H1 (cell line): ENCODE results near the gene GALNT9. TPM values are rescaled to one million over a fixed set of nuclear protein-coding genes. Genes with fewer than 3 reads are reported as not detected.

Source experiments
- CTCF ChIA-PET: fragments of 300-600 bp; sonication (Branson Sonifier 250); formaldehyde crosslinking; loops from one replicate; lab custom pipeline; 2021; ENCODE audit not compliant: partially characterized antibody; lab: Charles Lee
- POLR2A ChIA-PET: fragments of 300-600 bp; sonication (Branson Sonifier 250); formaldehyde crosslinking; loops from one replicate; lab custom pipeline; 2021; ENCODE audit warnings: inconsistent platforms; ENCODE audit not compliant: partially characterized antibody; lab: Charles Lee
- DNase-seq, 2 experiments: peaks; one replicate each; pipeline versions ENCODE4 v3.0.0 to v3.0.0-alpha.2; 2010 to 2022; ENCODE audit warnings: low spot score in 2 of 2, low read depth in 1 of 2, mixed read lengths in 1 of 2
- FAIRE-seq: peaks from 2 replicates; lab custom pipeline; 2011; peaks lifted over from hg19 to GRCh38; lab: Jason Lieb, UNC
- H2AFZ ChIP-seq: 2 replicates; pipeline ENCODE4 v1.8.1; 2012; ENCODE audit warnings: low read length, inconsistent platforms
- H2AK5ac ChIP-seq: 2 replicates; pipeline ENCODE4 v1.6.1; 2013; ENCODE audit warnings: low read depth, low read length
- H2BK120ac ChIP-seq: replicated peaks from 2 replicates; pipeline ENCODE3; 2013; ENCODE audit warnings: low read depth, low read length, inconsistent platforms
- H2BK12ac ChIP-seq: 2 replicates; pipeline ENCODE4 v1.6.1; 2013; ENCODE audit warnings: low read depth, low read length
- H2BK15ac ChIP-seq: 2 replicates; pipeline ENCODE4 v1.6.1; 2013; ENCODE audit warnings: low read length
- H2BK20ac ChIP-seq: 2 replicates; pipeline ENCODE4 v1.6.1; 2013; ENCODE audit warnings: low read length
- H2BK5ac ChIP-seq: 2 replicates; pipeline ENCODE4 v1.6.1; 2013; ENCODE audit warnings: low read depth, low read length
- H3K14ac ChIP-seq: 2 replicates; pipeline ENCODE4 v1.6.1; 2013; ENCODE audit warnings: inconsistent platforms; ENCODE audit not compliant: insufficient read length
- H3K18ac ChIP-seq: 2 replicates; pipeline ENCODE4 v1.6.1; 2013; ENCODE audit warnings: low read length; ENCODE audit errors: extremely low read depth
- H3K23ac ChIP-seq: 2 replicates; pipeline ENCODE4 v1.6.1; 2013; ENCODE audit warnings: inconsistent platforms; ENCODE audit not compliant: insufficient read length
- H3K23me2 ChIP-seq: 2 replicates; pipeline ENCODE4 v1.6.1; 2013; ENCODE audit warnings: low read depth, low read length
- H3K27ac ChIP-seq: 2 replicates; pipeline ENCODE4 v1.6.1; 2011; ENCODE audit warnings: low read depth, low read length, inconsistent platforms
- H3K27me3 ChIP-seq, 4 experiments: replicated peaks in 1 of 4; 1 replicate in 1 of 4; 2 replicates in 3 of 4; pipeline versions ENCODE4 v1.6.1 to v1.8.1; 2011 to 2013; ENCODE audit warnings: low read length in 3 of 4, mild to moderate bottlenecking in 3 of 4, inconsistent platforms in 2 of 4, mixed read lengths in 2 of 4, moderate library complexity in 1 of 4; ENCODE audit not compliant: control insufficient read depth in 3 of 4, insufficient read depth in 3 of 4; ENCODE audit errors: extremely low read depth in 1 of 4
- H3K36me3 ChIP-seq, 4 experiments: 2 replicates each; pipeline versions ENCODE4 v1.6.1 to v1.8.1; 2011 to 2013; ENCODE audit warnings: mild to moderate bottlenecking in 4 of 4, low read length in 3 of 4, moderate library complexity in 2 of 4, control low read depth in 1 of 4, inconsistent platforms in 1 of 4; ENCODE audit not compliant: insufficient read depth in 4 of 4, control insufficient read depth in 2 of 4
- H3K4ac ChIP-seq: replicated peaks from 2 replicates; pipeline ENCODE3; 2013; ENCODE audit warnings: low read length, low read depth, mixed read lengths, inconsistent platforms; ENCODE audit not compliant: insufficient read length
- H3K4me1 ChIP-seq, 4 experiments: replicated peaks in 1 of 4; 1 replicate in 1 of 4; 2 replicates in 3 of 4; pipeline versions ENCODE4 v1.6.1 to v1.8.1; 2011 to 2013; ENCODE audit warnings: low read length in 3 of 4, inconsistent platforms in 2 of 4, mixed read lengths in 1 of 4; ENCODE audit not compliant: insufficient read depth in 4 of 4, control insufficient read depth in 3 of 4
- H3K4me2 ChIP-seq, 2 experiments: 2 replicates each; pipeline versions ENCODE4 v1.6.1 to v1.8.1; 2011 to 2013; ENCODE audit warnings: low read depth in 2 of 2, low read length in 2 of 2, control low read depth in 1 of 2, inconsistent platforms in 1 of 2, mild to moderate bottlenecking in 1 of 2; ENCODE audit not compliant: insufficient read depth in 1 of 2
- H3K4me3 ChIP-seq, 4 experiments: fragments of 200-600, 300-600 bp in 1 of 4; sonication (generic), shearing (Covaris generic), sonication (Bioruptor Twin) in 1 of 4; 2 replicates each; pipeline versions ENCODE4 v1.5.1 to v1.8.1; 2011 to 2016; ENCODE audit warnings: low read length in 4 of 4, low read depth in 3 of 4, control low read depth in 2 of 4, inconsistent platforms in 2 of 4, mild to moderate bottlenecking in 2 of 4, mixed read lengths in 1 of 4, moderate library complexity in 1 of 4; ENCODE audit not compliant: insufficient read depth in 2 of 4; ENCODE audit errors: extremely low read depth in 1 of 4
- H3K56ac ChIP-seq: replicated peaks from 2 replicates; pipeline ENCODE3; 2013; ENCODE audit warnings: low read depth, mild to moderate bottlenecking, mixed read lengths, low read length, inconsistent platforms; ENCODE audit not compliant: insufficient read length
- H3K79me1 ChIP-seq: 2 replicates; pipeline ENCODE4 v1.6.1; 2013; ENCODE audit warnings: low read depth, low read length, control low read depth
- H3K79me2 ChIP-seq, 2 experiments: 2 replicates each; pipeline versions ENCODE4 v1.6.1 to v1.8.1; 2012 to 2013; ENCODE audit warnings: low read length in 2 of 2, mild to moderate bottlenecking in 2 of 2, inconsistent platforms in 1 of 2; ENCODE audit not compliant: insufficient read depth in 2 of 2, control insufficient read depth in 1 of 2
- H3K9ac ChIP-seq, 4 experiments: replicated peaks in 1 of 4; 1 replicate in 1 of 4; 2 replicates in 3 of 4; pipeline versions ENCODE4 v1.6.1 to v1.8.1; 2011 to 2013; ENCODE audit warnings: low read depth in 3 of 4, low read length in 3 of 4, control low read depth in 2 of 4, mild to moderate bottlenecking in 2 of 4, moderate library complexity in 2 of 4, inconsistent platforms in 1 of 4; ENCODE audit errors: extremely low read depth in 1 of 4
- H3K9me3 ChIP-seq, 2 experiments: 2 replicates each; pipeline versions ENCODE4 v1.6.1 to v1.8.1; 2012 to 2013; ENCODE audit warnings: mild to moderate bottlenecking in 2 of 2, moderate library complexity in 2 of 2, control low read depth in 1 of 2, inconsistent platforms in 1 of 2, low read depth in 1 of 2, low read length in 1 of 2, mixed read lengths in 1 of 2; ENCODE audit not compliant: insufficient read depth in 2 of 2
- H4K20me1 ChIP-seq, 2 experiments: replicated peaks in 1 of 2; 2 replicates each; pipeline versions ENCODE3 to v1.8.1; 2011 to 2013; ENCODE audit warnings: inconsistent platforms in 2 of 2, low read length in 2 of 2, mild to moderate bottlenecking in 1 of 2; ENCODE audit not compliant: insufficient read depth in 2 of 2, control insufficient read depth in 1 of 2
- H4K5ac ChIP-seq: 2 replicates; pipeline ENCODE4 v1.6.1; 2013; ENCODE audit warnings: low read length, low read depth, mixed read lengths, inconsistent platforms; ENCODE audit not compliant: insufficient read length
- H4K8ac ChIP-seq: 2 replicates; pipeline ENCODE4 v1.8.0; 2013; ENCODE audit warnings: mild to moderate bottlenecking, moderate library complexity, low read length, inconsistent platforms; ENCODE audit not compliant: insufficient read depth; ENCODE audit errors: extremely low read depth
- H4K91ac ChIP-seq: replicated peaks from 2 replicates; pipeline ENCODE3; 2013; ENCODE audit warnings: low read length, mixed read lengths, inconsistent platforms; ENCODE audit not compliant: insufficient read length
- CBX8 ChIP-seq: fragments of 300-800, 300-1000 bp; sonication (generic); IDR thresholded peaks from 2 replicates; pipeline ENCODE4 v1.7.1; 2016; ENCODE audit warnings: low read depth, low read length, borderline replicate concordance
- CHD2 ChIP-seq: IDR thresholded peaks from 2 replicates; pipeline ENCODE4 v1.6.1; 2012; ENCODE audit warnings: low read length, improper control_type of control experiment
- POLR2A ChIP-seq, 2 experiments: IDR thresholded peaks; 1 replicate in 1 of 2; 2 replicates in 1 of 2; pipeline ENCODE4 v1.6.1; 2011; ENCODE audit warnings: low read depth in 2 of 2, low read length in 2 of 2, mild to moderate bottlenecking in 2 of 2; ENCODE audit errors: control extremely low read depth in 1 of 2
- TAF1 ChIP-seq: IDR thresholded peaks from 2 replicates; pipeline ENCODE4 v1.6.1; 2011; ENCODE audit warnings: mild to moderate bottlenecking, low read depth, low read length
- WGBS, 2 experiments: shearing (Covaris generic) in 1 of 2; methylation state at CpG; one replicate each; pipeline versions ENCODE4 v1.1.6 to v1.1.7; 2013 to 2015; ENCODE audit warnings: low lambda C conversion rate in 2 of 2, mixed read lengths in 2 of 2, inconsistent platforms in 1 of 2, low coverage in 1 of 2, missing lambda C conversion rate in 1 of 2; ENCODE audit not compliant: insufficient replicate concordance in 2 of 2, insufficient coverage in 1 of 2, insufficient read length in 1 of 2; ENCODE audit errors: extremely low coverage in 1 of 2, missing lambda C conversion rate in 1 of 2; 5-methylcytosine and 5-hydroxymethylcytosine counted together
- polyA plus RNA-seq, 7 experiments: library from polyadenylated mRNA; depleted of rRNA in 3 of 7; stranded (reverse) in 5 of 7; unstranded in 2 of 7; fragments of >200 nt in 5 of 7; fragments of 200-250 nt in 2 of 7; gene quantifications; 1 replicate in 5 of 7; 2 replicates in 1 of 7; 4 replicates in 1 of 7; pipeline versions ENCODE4 v1.2.1 to v1.2.3, GENCODE V29; 2011 to 2013; ENCODE audit warnings: missing spikeins in 2 of 7, mixed read lengths in 2 of 7
- total RNA-seq: library from RNA; stranded (reverse); fragmentation: NEBNext Ultra II Directional; extraction: Animal tissue kit (Norgen Biotek cat#: 25700); gene quantifications from 2 replicates; pipeline ENCODE4 v1.2.1, GENCODE V29; 2021
- TF ChIP-seq, protein P1 (sequence below): IDR thresholded peaks from 2 replicates; pipeline ENCODE4 v1.6.1; 2012; ENCODE audit warnings: inconsistent platforms

GALNT9 gene
- total and polyA plus RNA-seq, 2 of the 8 experiments (the other 6 are each of a cell fraction or from before 2014, with no cell fraction given) = 2.0 to 3.6 TPM

DNA sequence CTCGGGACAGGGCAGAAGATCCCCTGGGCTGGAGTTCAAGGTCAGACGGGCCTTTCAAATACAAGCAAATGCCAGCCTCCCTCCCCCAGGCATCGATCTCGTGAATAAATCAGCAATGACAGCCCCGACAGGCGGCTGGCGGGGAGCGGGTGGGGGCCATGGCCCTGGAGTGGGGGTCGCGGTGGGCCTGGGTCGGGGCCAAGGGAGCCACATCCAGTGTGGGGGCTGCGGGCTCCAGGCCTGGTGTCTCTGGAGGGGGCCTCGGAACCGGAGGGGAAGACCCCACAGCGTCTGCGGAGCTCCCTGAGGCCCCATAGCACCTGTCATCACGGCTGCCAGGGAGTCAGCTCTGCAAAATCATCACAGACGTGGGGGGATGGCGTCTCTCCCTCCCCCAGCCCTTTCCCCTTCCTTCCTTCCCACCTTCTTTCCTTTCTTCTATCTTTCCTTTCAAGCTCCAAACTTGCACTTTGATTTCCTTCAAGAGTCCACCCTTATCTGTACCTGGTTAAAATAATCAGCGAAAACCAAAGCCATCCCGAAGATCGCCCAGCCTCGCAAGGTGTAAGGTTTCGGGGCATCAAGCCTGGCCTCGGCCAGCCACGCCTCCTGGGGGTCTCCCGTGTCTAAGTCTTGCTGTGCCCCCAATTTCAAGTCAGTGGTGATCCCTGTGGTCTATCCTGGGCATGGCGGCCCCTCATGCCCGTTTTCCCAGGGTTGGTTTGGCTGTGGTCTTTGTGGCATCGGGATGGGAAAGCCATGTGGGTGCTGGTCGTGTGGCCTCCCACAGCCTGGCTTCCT lies 93.1 kb downstream of the GALNT9 start:
- no peak overlapping the region for H2AK5ac ChIP-seq
- WGBS, 2 experiments = 89% methylated on average over 24 of the region's 31 CpGs; no CpG with 5 or more reads in 1 of the 2 experiments
- TF ChIP-seq TAF1 = no peak
- TF ChIP-seq CBX8 = no peak
- TF ChIP-seq, protein P1, sequence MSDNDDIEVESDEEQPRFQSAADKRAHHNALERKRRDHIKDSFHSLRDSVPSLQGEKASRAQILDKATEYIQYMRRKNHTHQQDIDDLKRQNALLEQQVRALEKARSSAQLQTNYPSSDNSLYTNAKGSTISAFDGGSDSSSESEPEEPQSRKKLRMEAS = no peak
- TF ChIP-seq CHD2 = no peak
- TF ChIP-seq POLR2A (IDR thresholded peaks at IDR 0.05; ENCODE audit: control extremely low read depth in 1 of 2, low read depth in 2 of 2, low read length in 2 of 2) = no peak

More for the DNA sequence above, 93.1 kb downstream of the GALNT9 start:
- ChIA-PET POLR2A (interaction anchor here (1.3 kb wide), 1 partner anchor 121 kb away, joined by 3 read pairs; no protein-coding TSS in a partner anchor), CTCF (interaction anchor here (0.9 to 1.7 kb wide), 3 partner anchors 42 to 178 kb away, joined by 3 to 5 read pairs (median 3); no protein-coding TSS in a partner anchor)
- Histone ChIP-seq H3K4me2 (no peak overlapping the region), H3K14ac (no peak overlapping the region), H3K56ac (no peak overlapping the region), H3K27ac (no peak overlapping the region), H3K4ac (no peak overlapping the region), H3K79me1 (no peaks in the 10 kb centered on the region), H2BK20ac (no peak overlapping the region), H4K5ac (no peak overlapping the region), H3K4me3 (no peak overlapping the region), H4K8ac (peak overlapping the region; percentile 25; the same call in 1 of the 2 replicates), H2BK5ac (no peak overlapping the region), H2BK120ac (no peak overlapping the region), H3K23me2 (no peaks in the 10 kb centered on the region; the same call in 1 of the 2 replicates), H3K36me3 (no peaks in the 10 kb centered on the region), H3K23ac (no peak overlapping the region), H4K91ac (no peak overlapping the region), H3K27me3 (peaks cover 0 to 7% (median 4%) of the 10 kb centered on the region in 4 experiments; a peak in 4 of 7 replicates), H4K20me1 (no peaks in the 10 kb centered on the region), H3K4me1 (no peaks in the 10 kb centered on the region), H3K9ac (no peak overlapping the region), H2BK15ac (no peak overlapping the region), H2BK12ac (no peak overlapping the region), H3K9me3 (no peaks in the 10 kb centered on the region; a peak in 1 of 4 replicates), H3K79me2 (no peaks in the 10 kb centered on the region), H2AFZ (no peak overlapping the region), H3K18ac (no peak overlapping the region)
- no peak for DNase-seq
- FAIRE-seq = no peak
